GM19043 (cell line): Measurements from ENCODE around the gene FERMT3.
"Not testable (repeated sequence)": the region's sequence is repeated elsewhere in the genome, so short reads cannot be mapped to it uniquely, and the experiment has no call there.

Source experiments
- ATAC-seq: cut with Tn5 transposase; IDR thresholded peaks from one replicate; pipeline ENCODE4 v1.9.1; 2021; ENCODE audit warnings: low read depth; ENCODE audit not compliant: unreplicated experiment

The FERMT3 gene

GRCh38 chr11:64233913-64234586 lies 27.5 kb downstream of the FERMT3 start, which contains the start of gene VEGFB:
VEGFB (plus strand) TSS chr11:64234584; CDS start chr11:64234834, 250 bp downstream.
- ATAC-seq, result no peak

GRCh38 chr11:64234647-64235379 lies 28.3 kb downstream of the FERMT3 start:
- ATAC-seq, result no peak

DNA sequence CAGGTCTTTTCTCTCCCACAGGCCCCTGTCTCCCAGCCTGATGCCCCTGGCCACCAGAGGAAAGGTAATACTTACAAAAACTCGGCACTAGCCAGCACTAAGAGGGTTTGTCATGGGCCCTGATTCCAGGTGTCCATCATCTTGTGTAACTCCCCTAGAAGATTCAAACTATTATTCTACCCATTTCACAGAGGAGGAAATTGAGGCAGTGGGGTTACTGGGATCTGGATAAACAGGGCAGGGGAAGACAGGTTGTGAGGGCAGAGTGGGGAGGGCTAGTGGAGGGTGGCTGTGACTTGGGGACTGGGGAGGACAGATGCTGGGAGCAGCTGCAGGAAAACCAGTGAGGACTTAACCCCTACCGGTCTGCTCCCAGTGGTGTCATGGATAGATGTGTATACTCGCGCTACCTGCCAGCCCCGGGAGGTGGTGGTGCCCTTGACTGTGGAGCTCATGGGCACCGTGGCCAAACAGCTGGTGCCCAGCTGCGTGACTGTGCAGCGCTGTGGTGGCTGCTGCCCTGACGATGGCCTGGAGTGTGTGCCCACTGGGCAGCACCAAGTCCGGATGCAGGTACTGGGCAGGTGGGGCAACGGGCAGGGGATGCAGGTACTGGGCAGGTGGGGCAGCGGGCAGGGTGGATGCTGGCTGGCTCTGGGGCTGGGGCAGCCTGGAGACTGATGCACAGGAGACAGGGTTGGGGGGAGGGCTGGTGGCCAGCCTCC lies 29.1 kb downstream of the FERMT3 start:
- ATAC-seq, result no peak

DNA sequence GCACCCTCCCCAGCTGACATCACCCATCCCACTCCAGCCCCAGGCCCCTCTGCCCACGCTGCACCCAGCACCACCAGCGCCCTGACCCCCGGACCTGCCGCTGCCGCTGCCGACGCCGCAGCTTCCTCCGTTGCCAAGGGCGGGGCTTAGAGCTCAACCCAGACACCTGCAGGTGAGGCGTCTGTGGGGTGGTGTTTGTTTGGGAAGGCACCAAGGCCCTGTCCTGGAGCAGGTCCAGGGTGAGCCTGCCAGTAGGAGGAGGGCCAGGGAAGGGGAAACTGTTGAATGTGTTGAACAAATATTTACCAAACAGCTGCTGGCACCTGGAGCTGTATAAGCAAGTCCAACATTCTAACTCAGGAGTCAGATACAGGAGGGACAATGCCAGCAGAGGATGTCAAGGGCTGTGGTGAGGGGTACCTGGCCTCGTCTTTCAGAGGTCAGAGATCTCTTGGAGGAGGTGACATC lies 31.0 kb downstream of the FERMT3 start:
- no peak for ATAC-seq

DNA sequence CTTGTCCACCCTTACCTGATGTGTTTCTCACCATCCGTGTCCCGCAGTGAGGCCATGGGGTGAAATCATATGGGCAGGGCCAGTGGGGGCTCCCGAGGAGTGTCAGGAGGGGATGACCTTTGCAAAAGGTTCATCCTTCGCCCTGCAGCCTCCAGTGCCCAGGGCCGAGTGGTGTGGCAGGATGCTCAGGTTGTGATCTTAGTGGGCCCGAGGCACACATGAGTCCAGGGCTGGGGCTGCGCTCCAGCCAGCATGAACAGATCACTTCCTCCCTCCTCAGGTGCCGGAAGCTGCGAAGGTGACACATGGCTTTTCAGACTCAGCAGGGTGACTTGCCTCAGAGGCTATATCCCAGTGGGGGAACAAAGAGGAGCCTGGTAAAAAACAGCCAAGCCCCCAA lies 31.6 kb downstream of the FERMT3 start:
- no peak for ATAC-seq

DNA sequence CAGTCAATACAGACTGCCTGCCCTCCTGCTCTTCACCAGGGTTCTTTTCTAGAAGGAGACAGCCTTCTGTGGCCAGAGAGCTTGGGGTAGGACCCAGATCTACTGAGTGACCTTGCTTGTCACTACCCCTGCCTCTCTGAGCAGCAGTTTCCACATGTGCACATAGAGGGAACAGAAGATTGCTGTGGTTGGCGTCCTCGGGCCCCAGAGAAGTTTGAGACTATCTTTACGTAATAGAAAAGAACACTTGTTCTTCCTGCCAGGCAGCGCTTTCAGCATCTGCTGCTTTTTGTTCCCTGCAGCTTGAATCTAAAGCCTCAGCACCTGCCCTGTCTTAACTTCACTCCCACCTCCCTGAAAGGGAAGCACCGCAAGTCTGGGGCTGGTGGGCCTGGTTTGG lies 32.5 kb downstream of the FERMT3 start:
- ATAC-seq, result no peak

DNA sequence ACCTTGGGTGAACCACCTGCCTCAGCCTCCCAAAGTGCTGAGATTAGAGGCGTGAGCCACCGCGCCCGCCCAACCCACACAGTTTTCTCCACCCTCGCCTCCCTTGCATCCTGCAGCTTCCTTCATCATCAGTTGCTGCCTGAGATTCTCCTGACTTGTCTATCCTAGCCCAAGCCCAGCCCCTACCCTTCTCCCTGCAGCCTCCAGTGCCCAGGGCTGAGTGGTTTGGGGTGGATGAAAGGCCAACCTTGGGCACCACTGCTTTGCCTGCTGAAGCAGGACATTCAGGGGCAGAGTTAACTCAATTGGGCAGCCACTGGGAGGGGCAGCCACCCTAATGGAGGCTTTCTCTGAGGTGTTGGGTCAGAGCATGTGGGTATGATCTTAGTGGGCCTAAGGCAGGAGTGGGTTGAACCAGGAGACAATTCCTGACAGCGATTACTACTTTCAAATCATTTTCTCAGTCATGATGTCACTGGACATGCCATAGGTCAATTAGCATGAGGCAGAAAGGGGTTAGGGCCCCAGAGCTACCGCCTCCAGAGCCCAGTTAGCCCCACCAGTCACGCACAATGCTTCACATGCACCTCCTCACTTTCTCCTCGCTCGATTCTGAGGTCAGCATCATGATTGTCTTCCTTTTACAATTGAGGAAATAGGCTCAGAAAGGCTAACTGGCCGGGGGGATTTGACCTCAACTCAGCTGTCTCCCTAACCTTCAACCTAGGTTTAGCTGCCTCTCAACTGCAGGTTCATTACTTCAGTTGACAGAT lies 33.3 kb downstream of the FERMT3 start:
- ATAC-seq, result no peak

GRCh38 chr11:64240435-64241240 lies 34.1 kb downstream of the FERMT3 start, which contains the start of gene FKBP2:
FKBP2 (plus strand) TSS chr11:64241095; CDS start chr11:64242388, 1,293 bp downstream.
- ATAC-seq, result peak; percentile 34

DNA sequence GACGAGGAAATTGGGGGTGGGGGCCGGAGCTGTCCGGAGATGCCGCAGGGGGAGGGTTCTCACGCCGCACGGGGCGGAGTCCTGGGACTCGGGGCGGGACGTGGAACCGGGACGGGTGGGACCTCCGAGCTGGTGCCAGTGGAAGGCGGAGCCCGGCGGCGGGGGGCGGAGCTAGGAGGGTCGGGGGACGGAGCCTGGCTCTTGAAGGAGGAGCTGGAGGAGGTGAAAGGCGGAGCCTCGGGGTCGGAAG lies 34.6 kb downstream of the FERMT3 start:
- ATAC-seq, result peak; percentile 56

- peak; percentile 53 for ATAC-seq
These were observed 35.2 kb downstream of the FERMT3 start for GRCh38 chr11:64241491-64242374.

DNA sequence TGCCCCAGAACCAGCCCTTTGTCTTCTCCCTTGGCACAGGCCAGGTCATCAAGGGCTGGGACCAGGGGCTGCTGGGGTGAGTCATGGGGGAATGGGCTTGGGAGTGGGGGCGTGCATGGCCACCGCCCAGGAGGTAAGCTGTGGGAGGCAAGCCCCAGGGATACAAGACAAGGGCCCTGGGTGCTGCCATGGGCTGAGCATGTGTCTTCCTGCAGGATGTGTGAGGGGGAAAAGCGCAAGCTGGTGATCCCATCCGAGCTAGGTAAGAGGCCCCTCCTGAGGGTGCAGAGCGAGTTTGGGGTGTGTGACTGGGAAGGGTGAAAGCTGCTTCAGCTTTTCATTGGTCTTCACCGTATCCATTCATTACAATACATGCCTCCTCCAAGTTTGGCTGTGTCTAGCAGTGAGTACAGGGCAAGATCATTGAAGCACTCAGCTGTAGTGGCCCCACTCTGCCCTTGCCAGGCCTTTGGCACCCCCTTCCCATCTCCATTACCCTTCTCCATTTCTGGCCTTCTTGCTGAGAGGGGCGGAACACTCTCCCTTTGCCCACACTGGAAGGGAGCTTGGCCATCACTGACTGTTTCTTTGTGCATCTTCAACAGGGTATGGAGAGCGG lies 36.8 kb downstream of the FERMT3 start:
- no peak for ATAC-seq

DNA sequence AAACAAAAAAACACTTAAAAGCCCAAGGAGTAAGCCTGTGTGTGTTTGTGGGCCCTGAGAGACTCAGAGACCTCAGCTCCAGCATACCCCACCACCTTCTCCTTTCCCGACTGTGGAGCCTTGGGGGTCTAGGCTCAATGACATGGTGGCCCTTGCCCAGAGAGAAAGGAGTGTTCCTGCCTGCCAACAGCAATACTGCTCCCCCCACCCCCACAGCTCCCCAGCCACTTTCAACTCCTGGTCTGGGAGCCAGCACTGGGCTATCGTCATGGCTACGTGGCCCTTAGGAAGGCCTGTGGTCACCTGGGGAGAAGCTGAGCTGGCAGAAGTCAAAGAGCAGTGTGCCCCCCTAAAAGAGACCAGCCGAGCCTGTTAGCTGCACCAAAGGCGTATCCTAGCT lies 37.6 kb downstream of the FERMT3 start:
- ATAC-seq, result no peak

DNA sequence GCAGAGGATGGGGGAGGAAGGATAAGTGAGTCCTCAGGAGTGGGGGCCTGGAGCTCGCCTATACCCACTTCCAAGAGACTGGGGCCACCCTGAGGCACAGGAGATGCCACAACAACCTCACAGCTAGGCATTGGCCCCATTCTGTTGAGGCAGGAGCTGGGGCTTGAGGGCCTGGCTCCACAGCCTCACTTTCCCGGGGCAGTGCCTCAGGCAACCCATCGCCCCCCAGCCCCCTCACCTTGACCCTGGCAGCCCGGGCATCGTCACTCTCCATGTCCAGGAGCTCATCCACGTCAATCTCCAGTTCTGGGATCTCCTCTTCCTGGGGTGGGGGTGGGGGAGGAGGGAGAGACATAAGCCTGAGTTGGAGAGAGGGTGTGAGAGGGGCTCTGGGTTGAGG lies 38.4 kb downstream of the FERMT3 start:
- ATAC-seq, result no peak

GRCh38 chr11:64245401-64245796 lies 38.9 kb downstream of the FERMT3 start:
- ATAC-seq, result no peak

GRCh38 chr11:64245797-64246620 lies 39.5 kb downstream of the FERMT3 start:
- ATAC-seq, result no peak

DNA sequence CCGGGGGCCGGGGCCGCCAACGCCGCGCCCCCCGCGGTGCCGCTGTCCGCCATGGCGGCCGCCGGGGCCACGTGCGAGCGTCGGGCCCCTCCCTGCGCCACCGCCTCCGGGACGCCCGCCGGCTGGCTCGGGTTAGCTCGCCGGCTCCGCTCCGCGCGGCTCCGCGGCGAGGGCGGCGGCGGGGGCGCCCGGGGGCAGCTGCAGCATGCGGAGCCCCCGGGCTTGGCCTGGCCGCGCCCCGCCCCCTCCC lies 40.0 kb downstream of the FERMT3 start:
- ATAC-seq, result not testable (repeated sequence)

DNA sequence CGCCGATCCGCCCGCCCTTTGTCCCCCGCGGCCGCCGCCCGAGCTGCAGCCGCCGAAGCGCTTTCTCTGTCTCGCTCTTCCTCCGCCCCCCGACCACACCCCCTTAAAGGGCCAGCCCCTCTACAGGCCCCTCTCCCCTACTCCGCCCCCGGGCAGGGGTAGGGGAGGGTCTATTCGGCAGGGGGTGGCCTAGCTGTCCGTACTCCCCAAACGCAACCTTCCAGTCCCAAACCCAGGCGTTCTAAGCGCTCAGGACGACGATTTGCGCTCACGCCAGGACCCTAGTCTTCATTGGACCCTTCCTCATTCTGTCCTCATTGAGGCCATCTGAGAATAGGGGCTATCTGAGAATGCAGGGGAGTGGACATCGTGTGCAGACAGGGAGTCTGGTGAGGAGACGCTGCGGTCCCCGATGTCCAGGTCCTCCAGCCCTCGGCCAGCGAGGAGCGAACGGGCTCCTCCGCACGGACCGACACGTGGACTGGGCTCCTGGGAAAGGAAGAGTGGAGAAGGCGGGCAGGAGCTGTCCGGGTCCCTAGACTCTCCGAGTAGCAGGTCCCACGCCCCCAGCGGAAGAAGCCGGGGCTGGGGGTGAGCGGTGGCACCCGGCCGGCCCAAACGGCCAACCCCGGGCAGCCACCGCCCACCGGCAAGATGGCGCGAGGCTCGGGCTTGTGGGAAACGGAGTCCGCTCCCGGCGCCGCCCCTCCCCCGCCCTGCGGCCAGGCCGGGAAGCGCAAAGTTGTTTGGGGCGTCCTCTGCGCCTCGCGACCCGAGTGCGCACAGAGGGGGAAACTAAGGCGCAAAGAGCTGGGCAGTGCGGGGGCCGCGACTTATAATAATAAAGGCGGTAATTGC lies 40.6 kb downstream of the FERMT3 start, which contains the start of gene PPP1R14B:
Gene PPP1R14B, minus strand, starts transcription at position 73 of the 858 bp plus-strand sequence. CDS start 270 bp downstream, outside the sequence.
- no peak for ATAC-seq
